Measurements from ENCODE around the gene CEP85. TPM values are rescaled to one million over a fixed set of nuclear protein-coding genes. Genes with fewer than 3 reads are reported as not detected.

The CEP85 gene
- total RNA-seq, 1 experiment from 2014 or later = 38.6 TPM

- Histone ChIP-seq H2BK120ac (ENCODE audit: low read depth, low read length, poor library complexity, severe bottlenecking) (no peak overlapping the region), H2BK15ac (ENCODE audit: low read depth, low read length) (no peak overlapping the region), H2AK5ac (ENCODE audit: insufficient read length, low read length) (no peak overlapping the region), H3K9ac (ENCODE audit: extremely low read depth, insufficient read length, low read length) (no peak overlapping the region), H3K27ac (ENCODE audit: insufficient read length, low read depth, low read length) (no peak overlapping the region), H3K27me3 (ENCODE audit: insufficient read depth, low read length) (no peaks in the 10 kb centered on the region), H3K79me1 (ENCODE audit: insufficient read depth, low read depth, low read length, poor library complexity, severe bottlenecking) (no peaks in the 10 kb centered on the region), H3K56ac (ENCODE audit: insufficient read length, low read depth, low read length) (no peak overlapping the region), H3K4me1 (ENCODE audit: insufficient read depth, low read length) (no peaks in the 10 kb centered on the region), H3K4me2 (ENCODE audit: insufficient read depth, insufficient read length, low read length) (no peak overlapping the region), H2AFZ (ENCODE audit: low read length) (no peak overlapping the region), H3K4ac (ENCODE audit: low read depth, low read length) (no peak overlapping the region), H3K23ac (ENCODE audit: insufficient read length, low read depth, low read length) (no peak overlapping the region), H3K9me3 (ENCODE audit: control insufficient read depth, low read depth, low read length) (peaks cover under 1% of the 10 kb centered on the region), H3K14ac (ENCODE audit: insufficient read depth, low read length) (no peak overlapping the region), H4K20me1 (ENCODE audit: control insufficient read depth, insufficient read depth, insufficient read length) (no peaks in the 10 kb centered on the region), H2BK5ac (ENCODE audit: insufficient read length, low read length) (no peak overlapping the region), H2BK20ac (ENCODE audit: low read depth, low read length, poor library complexity, severe bottlenecking) (no peak overlapping the region), H3K79me2 (ENCODE audit: insufficient read depth, low read length) (no peaks in the 10 kb centered on the region), H3K18ac (ENCODE audit: insufficient read length, low read depth, low read length) (no peak overlapping the region), H4K91ac (ENCODE audit: insufficient read length, low read depth, low read length) (no peak overlapping the region), H4K5ac (ENCODE audit: insufficient read length, low read depth, low read length) (no peak overlapping the region), H2BK12ac (ENCODE audit: insufficient read length, low read depth, low read length) (no peak overlapping the region), H3K23me2 (ENCODE audit: insufficient read length, low read depth, low read length, poor library complexity, severe bottlenecking) (no peaks in the 10 kb centered on the region), H3T11ph (ENCODE audit: low read length) (no peak overlapping the region), H4K8ac (replicated peaks; ENCODE audit: insufficient read length, low read depth, low read length) (no peak overlapping the region)
- Mint-ChIP-seq H3K4me1 (no peaks in the 10 kb centered on the region), H3K9me3 (no peaks in the 10 kb centered on the region), H3K27me3 (ENCODE audit: low read depth) (no peaks in the 10 kb centered on the region), H3K27ac (no peak overlapping the region), H3K36me3 (ENCODE audit: insufficient read depth in 1 of 3, low read depth in 3 of 3) (peaks cover 56 to 88% (median 87%) of the 10 kb centered on the region in 3 experiments), H3K4me3 (no peak overlapping the region)
- TF ChIP-seq, protein P1, sequence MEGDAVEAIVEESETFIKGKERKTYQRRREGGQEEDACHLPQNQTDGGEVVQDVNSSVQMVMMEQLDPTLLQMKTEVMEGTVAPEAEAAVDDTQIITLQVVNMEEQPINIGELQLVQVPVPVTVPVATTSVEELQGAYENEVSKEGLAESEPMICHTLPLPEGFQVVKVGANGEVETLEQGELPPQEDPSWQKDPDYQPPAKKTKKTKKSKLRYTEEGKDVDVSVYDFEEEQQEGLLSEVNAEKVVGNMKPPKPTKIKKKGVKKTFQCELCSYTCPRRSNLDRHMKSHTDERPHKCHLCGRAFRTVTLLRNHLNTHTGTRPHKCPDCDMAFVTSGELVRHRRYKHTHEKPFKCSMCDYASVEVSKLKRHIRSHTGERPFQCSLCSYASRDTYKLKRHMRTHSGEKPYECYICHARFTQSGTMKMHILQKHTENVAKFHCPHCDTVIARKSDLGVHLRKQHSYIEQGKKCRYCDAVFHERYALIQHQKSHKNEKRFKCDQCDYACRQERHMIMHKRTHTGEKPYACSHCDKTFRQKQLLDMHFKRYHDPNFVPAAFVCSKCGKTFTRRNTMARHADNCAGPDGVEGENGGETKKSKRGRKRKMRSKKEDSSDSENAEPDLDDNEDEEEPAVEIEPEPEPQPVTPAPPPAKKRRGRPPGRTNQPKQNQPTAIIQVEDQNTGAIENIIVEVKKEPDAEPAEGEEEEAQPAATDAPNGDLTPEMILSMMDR (conservative IDR thresholded peaks at IDR 0.05) = no peak
- DNase-seq = no peak
- no CpG with 5 or more reads among the region's 5 CpGs for WGBS (ENCODE audit: extremely low coverage, insufficient read length, low lambda C conversion rate)
These were observed 29.2 kb downstream of the CEP85 start for GRCh38 chr1:26263212-26263611.
